ENCODE measurements around the gene NADK.

The NADK gene

DNA sequence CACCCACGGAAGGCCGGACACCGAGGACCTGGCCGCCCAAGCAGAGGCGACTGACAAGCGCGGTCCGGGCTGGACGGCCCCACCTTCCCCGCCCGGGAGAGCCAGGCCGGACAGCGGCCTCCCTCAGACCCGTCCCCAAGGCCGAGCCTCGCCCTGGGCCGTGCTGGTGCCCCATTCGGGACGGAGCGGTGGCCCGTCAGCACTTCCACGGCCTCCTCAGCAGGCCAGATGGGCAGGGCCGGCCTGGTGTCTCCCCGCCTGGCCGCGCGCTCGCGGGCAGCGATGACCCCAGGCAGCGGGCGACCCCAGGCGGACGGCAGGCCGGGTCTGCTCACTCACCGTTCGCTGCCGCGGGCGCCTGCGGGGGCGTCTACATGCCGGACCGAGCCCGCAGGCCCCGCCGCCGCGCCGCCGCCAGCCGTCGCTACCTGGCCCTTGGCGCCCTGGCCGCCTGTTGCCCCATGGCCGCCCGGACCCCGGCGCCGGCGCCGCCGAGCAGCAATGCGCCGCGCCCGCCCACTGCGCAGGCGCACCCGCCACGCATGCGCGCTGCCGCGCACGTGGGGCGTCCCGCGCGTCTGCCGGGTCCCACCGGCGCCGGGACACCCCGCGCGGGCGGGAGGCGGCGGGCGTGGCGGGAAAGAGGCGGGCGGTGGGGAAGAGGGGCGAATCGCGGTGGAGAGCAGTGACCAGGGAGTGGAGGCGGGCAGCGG, at the start of gene NADK:
TSS of gene NADK (minus strand) at position 521 of the 713 bp plus-strand sequence. CDS start 13,064 bp downstream, outside the sequence.
- TF ChIP-seq GATA2 (IDR thresholded peaks at IDR 0.05; ENCODE audit: low read depth, low read length) (no peak), GATA3 (IDR thresholded peaks at IDR 0.05; ENCODE audit: low read depth, low read length) (no peak)

DNA sequence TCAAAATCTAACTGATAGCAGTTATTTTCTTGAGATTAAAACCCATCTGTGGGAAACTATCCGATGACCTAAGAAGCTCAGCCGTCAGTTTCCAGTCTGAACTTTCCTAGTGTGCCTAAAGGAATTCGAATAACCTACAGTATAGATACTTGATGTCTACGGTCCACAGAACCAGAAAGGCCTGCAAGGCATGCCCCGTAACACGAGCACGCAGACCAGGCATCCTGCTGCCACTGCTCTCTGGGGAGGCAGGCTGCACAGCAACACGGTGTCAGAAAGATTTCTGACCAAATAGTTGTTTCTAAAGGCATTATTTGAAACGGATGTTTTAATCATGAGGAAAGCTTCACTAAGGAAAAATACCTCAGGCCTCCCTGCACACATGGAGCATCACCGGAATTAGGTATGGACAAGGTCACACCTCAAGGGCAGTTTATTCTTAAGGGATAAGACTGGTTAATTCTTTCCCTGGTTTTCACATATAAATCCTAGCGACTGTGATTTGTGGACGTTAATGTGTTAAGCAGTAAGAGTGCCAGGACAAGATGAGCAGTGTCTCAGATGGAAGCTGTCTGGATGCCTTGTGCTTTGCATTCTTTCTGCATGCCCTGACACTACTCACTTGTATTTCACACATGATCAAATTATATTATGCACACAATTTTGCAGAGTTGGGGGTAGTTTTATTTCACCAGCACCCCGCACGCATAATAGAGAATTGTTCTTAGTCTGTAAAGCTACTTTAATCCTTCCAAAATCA, 49.0 kb upstream of the NADK start:
- no peak for TF ChIP-seq GATA3 (IDR thresholded peaks at IDR 0.05; ENCODE audit: low read depth, low read length)
- no peak for TF ChIP-seq GATA2 (IDR thresholded peaks at IDR 0.05; ENCODE audit: low read depth, low read length)

- TF ChIP-seq GATA2 (IDR thresholded peaks at IDR 0.05; ENCODE audit: low read depth, low read length): no peak
- TF ChIP-seq GATA3 (IDR thresholded peaks at IDR 0.05; ENCODE audit: low read depth, low read length): no peak
Measured at GRCh38 chr1:1826356-1827088, 48.3 kb upstream of the NADK start.

DNA sequence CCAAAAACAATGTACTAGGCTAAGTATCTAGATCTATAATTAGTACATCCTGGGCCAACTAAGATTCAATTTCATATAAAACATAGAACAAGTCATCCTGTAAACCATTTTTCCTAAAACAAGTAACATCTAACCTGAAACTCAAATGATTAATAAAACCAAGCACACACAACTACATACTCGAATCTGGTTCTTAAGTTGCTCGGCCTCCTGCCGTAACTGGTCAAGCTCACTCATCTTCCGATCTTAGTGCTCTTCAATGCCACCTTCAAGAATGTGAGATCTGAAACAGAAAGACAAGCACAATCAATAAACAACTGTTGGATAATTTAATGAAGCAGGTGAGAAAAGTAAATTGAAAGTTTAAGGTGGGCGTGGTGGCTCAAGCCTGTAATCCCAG, 46.9 kb upstream of the NADK start:
- TF ChIP-seq GATA2 (IDR thresholded peaks at IDR 0.05; ENCODE audit: low read depth, low read length) (no peak), GATA3 (IDR thresholded peaks at IDR 0.05; ENCODE audit: low read depth, low read length) (no peak)

DNA sequence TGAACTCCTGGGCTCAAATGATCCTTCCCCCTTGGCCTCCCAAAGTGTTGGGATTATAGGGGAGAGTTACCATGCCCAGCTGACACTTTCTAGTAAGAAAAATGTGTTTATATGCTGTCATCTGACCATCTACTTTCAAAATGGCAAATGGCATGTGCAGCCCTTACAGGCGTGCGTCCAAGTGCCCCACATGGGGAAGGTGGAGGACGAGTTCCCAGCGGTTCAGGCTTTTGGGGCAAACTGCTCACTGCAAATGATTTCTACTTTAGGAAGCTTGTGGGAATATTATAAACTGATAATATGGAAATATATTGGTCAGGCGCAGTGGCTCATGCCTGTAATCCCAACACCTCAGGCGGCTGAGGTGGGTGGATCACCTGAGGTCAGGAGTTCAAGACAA, 41.5 kb upstream of the NADK start:
- no peak for TF ChIP-seq GATA2 (IDR thresholded peaks at IDR 0.05; ENCODE audit: low read depth, low read length)
- no peak for TF ChIP-seq GATA3 (IDR thresholded peaks at IDR 0.05; ENCODE audit: low read depth, low read length)

DNA sequence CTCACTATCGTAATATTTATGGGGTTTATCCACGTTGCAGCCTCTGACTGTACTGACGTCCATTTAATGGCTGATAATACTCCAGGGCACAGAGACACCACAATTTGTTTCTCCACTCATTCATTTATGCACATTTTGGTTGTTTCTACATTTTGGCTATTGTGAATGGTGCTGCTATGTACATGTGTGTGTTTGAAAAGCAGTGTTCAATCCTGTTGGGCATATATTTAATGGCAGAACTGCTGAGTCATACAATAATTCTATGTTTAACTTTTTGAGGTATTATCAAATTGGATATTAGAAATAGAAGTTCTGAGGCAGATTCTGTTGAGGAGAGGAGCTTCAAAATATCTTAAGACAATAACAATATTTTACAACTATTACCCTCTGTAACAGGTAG, 39.0 kb upstream of the NADK start:
- no peak for TF ChIP-seq GATA2 (IDR thresholded peaks at IDR 0.05; ENCODE audit: low read depth, low read length)
- TF ChIP-seq GATA3 (IDR thresholded peaks at IDR 0.05; ENCODE audit: low read depth, low read length): no peak

DNA sequence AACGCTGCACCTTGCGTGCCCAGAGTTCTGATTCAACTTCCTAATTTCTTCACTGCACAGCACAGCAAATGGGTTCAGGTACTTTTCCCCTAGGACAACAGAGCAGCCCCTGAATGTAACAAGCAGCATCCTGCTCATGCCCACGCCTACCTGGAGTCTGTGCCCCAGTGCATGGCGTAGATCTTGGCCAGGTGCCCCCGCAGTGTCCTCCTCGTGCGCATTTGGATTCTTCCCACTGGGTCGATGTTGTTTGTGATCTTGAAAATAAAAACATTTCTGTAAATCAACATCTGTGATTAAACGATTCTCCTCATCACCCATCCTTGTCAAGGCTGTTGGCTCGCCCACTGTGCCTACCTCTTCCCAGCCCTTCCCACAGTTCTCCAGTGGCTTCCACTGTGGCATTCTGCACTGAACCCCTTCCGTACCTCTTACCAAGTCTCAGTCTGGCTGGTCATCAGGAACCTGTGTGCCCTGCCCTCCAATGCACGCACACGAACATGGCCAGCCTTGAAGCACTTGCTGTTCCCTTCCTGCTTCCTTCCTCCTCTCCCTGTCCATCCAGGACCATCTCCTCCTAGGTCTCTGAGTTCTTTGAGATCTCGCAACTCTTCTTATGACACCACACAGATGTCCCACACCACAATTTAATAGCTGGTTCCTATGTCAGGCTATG, 37.5 kb upstream of the NADK start:
- TF ChIP-seq GATA2 (IDR thresholded peaks at IDR 0.05; ENCODE audit: low read depth, low read length): no peak
- no peak for TF ChIP-seq GATA3 (IDR thresholded peaks at IDR 0.05; ENCODE audit: low read depth, low read length)

DNA sequence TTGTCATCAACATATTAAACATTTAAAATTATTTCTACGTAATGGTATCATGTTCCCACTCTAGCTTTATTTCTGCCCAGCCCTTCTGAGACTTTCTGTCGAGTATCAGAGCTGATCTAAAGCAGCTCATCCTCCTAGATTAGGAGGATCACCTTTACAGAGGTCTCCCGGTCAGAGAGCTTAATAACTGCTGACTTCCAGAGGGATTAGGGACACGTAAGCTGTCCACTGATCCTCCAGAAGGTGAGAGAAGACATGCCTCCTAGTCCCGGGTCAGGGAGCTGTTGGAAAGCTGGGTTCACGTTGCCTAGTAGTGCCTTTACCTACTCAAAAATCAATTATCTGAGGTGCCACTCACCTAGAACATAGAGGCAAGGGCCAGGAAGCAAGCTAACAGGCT, 31.2 kb upstream of the NADK start:
- TF ChIP-seq GATA2 (IDR thresholded peaks at IDR 0.05; ENCODE audit: low read depth, low read length): no peak
- no peak for TF ChIP-seq GATA3 (IDR thresholded peaks at IDR 0.05; ENCODE audit: low read depth, low read length)

DNA sequence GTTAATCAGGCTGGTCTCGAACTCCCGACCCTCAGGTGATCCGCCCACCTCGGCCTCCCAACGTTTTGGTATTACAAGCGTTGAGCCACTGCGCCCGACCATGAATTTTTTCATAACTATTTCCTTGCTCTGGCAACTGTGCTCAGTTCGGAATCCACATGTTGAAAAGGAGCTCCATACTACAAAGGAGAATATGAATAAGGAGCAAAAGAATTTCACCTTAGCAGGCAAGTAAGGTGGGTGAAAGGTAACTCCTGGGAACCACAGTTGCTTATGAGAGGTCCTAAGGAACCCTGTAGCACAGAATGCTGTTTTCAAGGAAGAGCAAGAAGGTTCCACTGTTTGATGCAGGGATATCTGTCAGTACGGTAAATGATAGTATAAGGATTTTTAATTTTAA, 29.9 kb upstream of the NADK start:
- no peak for TF ChIP-seq GATA3 (IDR thresholded peaks at IDR 0.05; ENCODE audit: low read depth, low read length)
- TF ChIP-seq GATA2 (IDR thresholded peaks at IDR 0.05; ENCODE audit: low read depth, low read length): no peak

DNA sequence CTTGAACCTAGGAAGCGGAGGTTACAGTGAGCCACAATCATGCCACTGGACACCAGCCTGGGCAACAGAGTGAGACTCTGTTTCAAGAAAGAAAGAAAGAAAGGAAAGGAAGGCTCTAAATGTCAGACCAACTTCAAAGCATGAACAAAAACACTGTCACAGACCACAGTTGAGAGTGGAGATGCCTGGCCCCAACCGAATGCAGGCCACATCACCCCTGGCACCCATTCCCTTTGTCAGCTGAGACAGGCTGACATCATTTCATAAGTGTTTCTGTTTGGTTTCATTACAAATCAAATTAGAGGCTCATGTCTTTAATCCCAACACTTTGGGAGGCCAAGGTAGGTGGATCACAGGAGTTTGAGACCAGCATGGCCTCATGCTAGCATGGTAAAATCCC, 28.6 kb upstream of the NADK start:
- TF ChIP-seq GATA3 (IDR thresholded peaks at IDR 0.05; ENCODE audit: low read depth, low read length): no peak
- TF ChIP-seq GATA2 (IDR thresholded peaks at IDR 0.05; ENCODE audit: low read depth, low read length): no peak

- no peak for TF ChIP-seq GATA2 (IDR thresholded peaks at IDR 0.05; ENCODE audit: low read depth, low read length)
Measured at GRCh38 chr1:1804301-1804700, 26.0 kb upstream of the NADK start.

- no peak for TF ChIP-seq GATA2 (IDR thresholded peaks at IDR 0.05; ENCODE audit: low read depth, low read length)
- TF ChIP-seq GATA3 (IDR thresholded peaks at IDR 0.05; ENCODE audit: low read depth, low read length): no peak
Measured at GRCh38 chr1:1802871-1803270, 24.6 kb upstream of the NADK start.

GRCh38 chr1:1799716-1800115, 21.4 kb upstream of the NADK start:
- TF ChIP-seq GATA3 (IDR thresholded peaks at IDR 0.05; ENCODE audit: low read depth, low read length) (no peak), GATA2 (IDR thresholded peaks at IDR 0.05; ENCODE audit: low read depth, low read length) (no peak)

- TF ChIP-seq GATA3 (IDR thresholded peaks at IDR 0.05; ENCODE audit: low read depth, low read length) (no peak), GATA2 (IDR thresholded peaks at IDR 0.05; ENCODE audit: low read depth, low read length) (no peak)
Measured at GRCh38 chr1:1797731-1798341, 19.6 kb upstream of the NADK start.

Measured in SH-SY5Y (cell line).